Erythroblast (primary cell): Measurements from ENCODE around the gene SCN1A.

Experiments used
- GATA1 ChIP-seq: IDR thresholded peaks from 2 replicates; pipeline ENCODE4 v1.6.1; 2011; ENCODE audit warnings: low read depth, mild to moderate bottlenecking, control low read depth, low read length, moderate library complexity
- POLR2A ChIP-seq: IDR thresholded peaks from 2 replicates; pipeline ENCODE4 v1.6.1; 2011; ENCODE audit warnings: mild to moderate bottlenecking, low read length

- TF ChIP-seq POLR2A (no peak), GATA1 (no peak)
Measured at GRCh38 chr2:166067229-166067628, 60.6 kb downstream of the SCN1A start.
